ENCODE results near the gene LZTS3.

- no peak for TF ChIP-seq GATA3 (IDR thresholded peaks at IDR 0.05; ENCODE audit: low read depth, low read length)
- no peak for TF ChIP-seq GATA2 (IDR thresholded peaks at IDR 0.05; ENCODE audit: low read depth, low read length)
Observed at GRCh38 chr20:3168829-3169590, 4.3 kb downstream of the LZTS3 start.

Data from SH-SY5Y (cell line).